PFSK-1 (cell line): ENCODE results near the gene PHACTR3.

Source experiments
- FOXP2 ChIP-seq: optimal IDR thresholded peaks from 2 replicates; pipeline ENCODE3; 2011; ENCODE audit warnings: borderline replicate concordance, control low read depth, inconsistent platforms; ENCODE audit not compliant: insufficient read depth; ENCODE audit errors: extremely low read length, extremely low read depth
- POLR2AphosphoS5 ChIP-seq: IDR thresholded peaks from 2 replicates; pipeline ENCODE4 v1.6.1; 2012; ENCODE audit warnings: low read depth, mild to moderate bottlenecking, control low read depth, low read length, moderate library complexity
- REST ChIP-seq, 2 experiments: IDR thresholded peaks; 2 replicates each; pipeline versions ENCODE4 v1.6.1 to v1.8.0; 2011 to 2012; ENCODE audit warnings: low read depth in 2 of 2, low read length in 2 of 2, control low read depth in 1 of 2, inconsistent platforms in 1 of 2, mild to moderate bottlenecking in 1 of 2, moderate library complexity in 1 of 2; ENCODE audit not compliant: insufficient read depth in 1 of 2
- SIN3A ChIP-seq: IDR thresholded peaks from 2 replicates; pipeline ENCODE4 v1.6.1; 2012; ENCODE audit warnings: mild to moderate bottlenecking, low read length, moderate library complexity, borderline replicate concordance; ENCODE audit not compliant: insufficient read depth
- TAF1 ChIP-seq: IDR thresholded peaks from 2 replicates; pipeline ENCODE4 v1.6.1; 2012; ENCODE audit warnings: low read length, control low read depth, borderline replicate concordance; ENCODE audit not compliant: insufficient read depth

The PHACTR3 gene

GRCh38 chr20:59827138-59828056 is 223.1 kb downstream of the PHACTR3 start:
- TF ChIP-seq SIN3A (no peak), FOXP2 (no peak), TAF1 (no peak), REST (IDR thresholded peaks at IDR 0.05; ENCODE audit: insufficient read depth in 1 of 2, low read depth in 2 of 2, low read length in 2 of 2) (no peak)

- no peak for TF ChIP-seq POLR2AphosphoS5
- TF ChIP-seq REST (IDR thresholded peaks at IDR 0.05; ENCODE audit: insufficient read depth in 1 of 2, low read depth in 2 of 2, low read length in 2 of 2), result no peak
- TF ChIP-seq TAF1, result no peak
- no peak for TF ChIP-seq FOXP2
These were observed 224.0 kb downstream of the PHACTR3 start for GRCh38 chr20:59828125-59829053.

- TF ChIP-seq TAF1 (no peak), REST (IDR thresholded peaks at IDR 0.05; ENCODE audit: insufficient read depth in 1 of 2, low read depth in 2 of 2, low read length in 2 of 2) (no peak), POLR2AphosphoS5 (no peak), SIN3A (no peak), FOXP2 (no peak)
These were observed 224.9 kb downstream of the PHACTR3 start for GRCh38 chr20:59829054-59829785.

- TF ChIP-seq TAF1 (no peak), REST (IDR thresholded peaks at IDR 0.05; ENCODE audit: insufficient read depth in 1 of 2, low read depth in 2 of 2, low read length in 2 of 2) (no peak), POLR2AphosphoS5 (no peak), SIN3A (no peak)
These were observed 225.7 kb downstream of the PHACTR3 start for GRCh38 chr20:59829786-59830664.
